GM12878 (cell line): Measurements from ENCODE around the gene PSMD14. TPM values are rescaled to one million over a fixed set of nuclear protein-coding genes. Genes with fewer than 3 reads are reported as not detected.

Source experiments
- ATAC-seq: fragments of 200-7000 bp; cut with Tn5 transposase; 3 replicates; pipeline ENCODE4 v1.9.1; 2020; ENCODE audit warnings: mild to moderate bottlenecking, moderate library complexity
- BruUV-seq: library from RNA; stranded (reverse); fragments of 400-500 nt; replicated peaks from 2 replicates; lab custom pipeline; 2021; lab: Mats Ljungman, UMichigan
- CTCF ChIA-PET: fragments of 300-600 bp; sonication (Branson Sonifier 250); formaldehyde crosslinking; extraction: SDS; loops from one replicate; lab custom pipeline; 2021; ENCODE audit warnings: inconsistent platforms; lab: Yijun Ruan, JAX
- POLR2A ChIA-PET: fragments of 350-600 bp; formaldehyde crosslinking; extraction: SDS; loops from one replicate; lab custom pipeline; 2021; ENCODE audit warnings: inconsistent platforms; lab: Charles Lee
- RAD21 ChIA-PET: fragments of 300-600 bp; sonication (Branson Sonifier 250); formaldehyde crosslinking; loops from one replicate; lab custom pipeline; 2023; ENCODE audit warnings: antibody characterized with exemption; ENCODE audit not compliant: unreplicated experiment; lab: Charles Lee
- SMC1A ChIA-PET: fragments of 300-600 bp; sonication (Branson Sonifier 250); formaldehyde crosslinking; loops from one replicate; lab custom pipeline; 2023; ENCODE audit not compliant: unreplicated experiment, uncharacterized antibody; lab: Charles Lee
- DNase-seq: peaks from one replicate; pipeline ENCODE4 v3.0.0-alpha.2; 2011; ENCODE audit warnings: low read depth, low spot score
- FAIRE-seq: peaks from 3 replicates; lab custom pipeline; 2011; peaks lifted over from hg19 to GRCh38; lab: Jason Lieb, UNC
- H2AFZ ChIP-seq: 2 replicates; pipeline ENCODE4 v1.6.0; 2011; ENCODE audit warnings: low read depth, low read length, control low read depth; ENCODE audit not compliant: control insufficient read depth
- H3K27ac ChIP-seq: 2 replicates; pipeline ENCODE4 v1.5.1; 2011; ENCODE audit warnings: control low read depth; ENCODE audit not compliant: control insufficient read depth, insufficient read depth
- H3K27me3 ChIP-seq, 2 experiments: replicated peaks in 1 of 2; 2 replicates each; pipeline versions ENCODE4 v1.6.0 to v1.6.1; 2011; ENCODE audit warnings: low read length in 1 of 2; ENCODE audit not compliant: control insufficient read depth in 2 of 2, insufficient read depth in 2 of 2
- H3K36me3 ChIP-seq, 2 experiments: 2 replicates each; pipeline ENCODE4 v1.5.1; 2011; ENCODE audit warnings: low read length in 1 of 2; ENCODE audit not compliant: control insufficient read depth in 2 of 2, insufficient read depth in 2 of 2
- H3K4me1 ChIP-seq: 2 replicates; pipeline ENCODE4 v1.6.1; 2011; ENCODE audit warnings: mild to moderate bottlenecking, low read length, moderate library complexity, mixed read lengths; ENCODE audit not compliant: control insufficient read depth, insufficient read depth
- H3K4me2 ChIP-seq: 2 replicates; pipeline ENCODE4 v1.6.0; 2011; ENCODE audit warnings: control low read depth; ENCODE audit not compliant: control insufficient read depth, insufficient read depth
- H3K4me3 ChIP-seq: fragments of 200-600 bp; sonication (generic); 2 replicates; pipeline ENCODE4 v1.5.1; 2016
- H3K79me2 ChIP-seq: 2 replicates; pipeline ENCODE4 v1.6.0; 2011; ENCODE audit warnings: low read length; ENCODE audit not compliant: control insufficient read depth, insufficient read depth
- H3K9ac ChIP-seq: 2 replicates; pipeline ENCODE4 v1.8.0; 2011; ENCODE audit warnings: low read length, control low read depth, mixed read lengths; ENCODE audit not compliant: control insufficient read depth, insufficient read depth
- H3K9me3 ChIP-seq: replicated peaks from 3 replicates; pipeline ENCODE4 v1.5.1; 2011; ENCODE audit warnings: mild to moderate bottlenecking, low read length; ENCODE audit not compliant: control insufficient read depth, insufficient read depth
- H4K20me1 ChIP-seq: 2 replicates; pipeline ENCODE4 v1.6.0; 2011; ENCODE audit not compliant: control insufficient read depth, insufficient read depth
- ATF2 ChIP-seq: IDR thresholded peaks from 2 replicates; pipeline ENCODE4 v1.6.1; 2012; ENCODE audit warnings: low read length, inconsistent platforms
- BCL11A ChIP-seq: IDR thresholded peaks from 2 replicates; pipeline ENCODE4 v1.6.1; 2011; ENCODE audit warnings: low read depth, low read length
- BHLHE40 ChIP-seq, 2 experiments: fragments of 450-650 bp in 1 of 2; IDR thresholded peaks; 2 replicates each; pipeline ENCODE4 v1.6.1; 2011 to 2017; ENCODE audit warnings: low read depth in 2 of 2, borderline replicate concordance in 1 of 2, improper control_type of control experiment in 1 of 2, low read length in 1 of 2, mild to moderate bottlenecking in 1 of 2
- CHD4 ChIP-seq: fragments of 200-600 bp; sonication (generic); IDR thresholded peaks from 2 replicates; pipeline ENCODE4 v1.6.1; 2016; ENCODE audit warnings: mild to moderate bottlenecking
- E2F4 ChIP-seq: IDR thresholded peaks from 2 replicates; pipeline ENCODE4 v1.6.1; 2012; ENCODE audit warnings: low read depth, low read length, improper control_type of control experiment
- JUNB ChIP-seq: IDR thresholded peaks from 2 replicates; pipeline ENCODE4 v1.6.1; 2016; ENCODE audit warnings: antibody characterized with exemption, mild to moderate bottlenecking
- MAX ChIP-seq: IDR thresholded peaks from 2 replicates; pipeline ENCODE4 v1.6.1; 2012; ENCODE audit warnings: low read depth, low read length, improper control_type of control experiment
- MEF2A ChIP-seq: IDR thresholded peaks from 2 replicates; pipeline ENCODE4 v1.6.1; 2011; ENCODE audit warnings: low read depth, mild to moderate bottlenecking, low read length, moderate library complexity; ENCODE audit not compliant: insufficient read depth
- MTA2 ChIP-seq: fragments of 450-650 bp; IDR thresholded peaks from 2 replicates; pipeline ENCODE4 v1.6.1; 2016; ENCODE audit warnings: low read depth, mild to moderate bottlenecking, moderate library complexity
- NFIC ChIP-seq: IDR thresholded peaks from 2 replicates; pipeline ENCODE4 v1.6.1; 2012; ENCODE audit warnings: low read depth, mild to moderate bottlenecking, inconsistent platforms, low read length, moderate library complexity
- RAD51 ChIP-seq: fragments of 450-650 bp; IDR thresholded peaks from 2 replicates; pipeline ENCODE4 v1.6.1; 2016; ENCODE audit warnings: moderate library complexity, mild to moderate bottlenecking, inconsistent platforms
- RELA ChIP-seq: fragments of 450-650 bp; IDR thresholded peaks from 2 replicates; pipeline ENCODE4 v1.8.0; 2014; ENCODE audit warnings: borderline replicate concordance; ENCODE audit not compliant: partially characterized antibody
- RELB ChIP-seq: fragments of 450-650 bp; IDR thresholded peaks from 2 replicates; pipeline ENCODE4 v1.6.1; 2017; ENCODE audit warnings: low read depth, mild to moderate bottlenecking, moderate library complexity
- RUNX3 ChIP-seq: IDR thresholded peaks from 2 replicates; pipeline ENCODE4 v1.6.1; 2012; ENCODE audit warnings: low read length, inconsistent platforms
- SPI1 ChIP-seq: IDR thresholded peaks from 2 replicates; pipeline ENCODE4 v1.6.1; 2011; ENCODE audit warnings: low read depth, mild to moderate bottlenecking, low read length, moderate library complexity, borderline replicate concordance; ENCODE audit not compliant: insufficient read depth
- TCF7 ChIP-seq: IDR thresholded peaks from 2 replicates; pipeline ENCODE4 v1.6.1; 2014; ENCODE audit warnings: antibody characterized with exemption, borderline replicate concordance
- WRNIP1 ChIP-seq: IDR thresholded peaks from 2 replicates; pipeline ENCODE4 v1.6.1; 2011; ENCODE audit warnings: low read depth, low read length, improper control_type of control experiment, borderline replicate concordance
- YY1 ChIP-seq: IDR thresholded peaks from 2 replicates; pipeline ENCODE4 v1.6.1; 2011; ENCODE audit warnings: low read depth, mild to moderate bottlenecking, low read length
- ZNF217 ChIP-seq: fragments of 450-650 bp; IDR thresholded peaks from 2 replicates; pipeline ENCODE4 v1.6.1; 2017; ENCODE audit warnings: antibody characterized with exemption, mild to moderate bottlenecking
- WGBS: methylation state at CpG from one replicate; pipeline ENCODE4 v1.1.6; 2016; ENCODE audit warnings: low lambda C conversion rate; ENCODE audit not compliant: insufficient replicate concordance, insufficient coverage; ENCODE audit errors: missing lambda C conversion rate; 5-methylcytosine and 5-hydroxymethylcytosine counted together
- in situ Hi-C: fragments of 300-500 bp; cut with MboI; formaldehyde crosslinking; loops from 9 replicates; pipeline ENCODE4 v1.14.3; 2018; ENCODE audit warnings: mixed read lengths
- intact Hi-C: fragments of 100-400 bp; cut with micrococcal nuclease; formaldehyde crosslinking; loops from one replicate; pipeline ENCODE4 v1.14.2; 2022; ENCODE audit not compliant: unreplicated experiment
- polyA plus RNA-seq, 11 experiments: library from polyadenylated mRNA; depleted of rRNA in 4 of 11; unstranded in 6 of 11; stranded (reverse) in 5 of 11; fragments of >200 nt; fragmentation: Nextera tagmentation in 4 of 11; fragmentation: Illumina TruSeq in 1 of 11; extraction: Ambion mirVana in 4 of 11; extraction: Trizol in 1 of 11; gene quantifications; 1 replicate in 1 of 11; 2 replicates in 10 of 11; pipeline versions ENCODE4 v1.2.1 to v1.2.3, GENCODE V29; 2011 to 2016; ENCODE audit warnings: inconsistent platforms in 2 of 11, missing spikeins in 2 of 11, low read depth in 1 of 11
- total RNA-seq, 4 experiments: library from RNA; depleted of rRNA in 3 of 4; stranded (reverse); fragments of >200 nt in 3 of 4; fragmentation: Illumina TruSeq in 1 of 4; extraction: Trizol in 1 of 4; gene quantifications; 2 replicates each; pipeline versions ENCODE4 v1.2.1 to v1.2.3, GENCODE V29; 2013 to 2021

The PSMD14 gene
- total and polyA plus RNA-seq, 10 of the 15 experiments (the other 5 are each of a cell fraction or from before 2014, with no cell fraction given) = 70.5 to 253 (median 127) TPM

- TF ChIP-seq SPI1 (peak; percentile 73), TCF7 (0 out of 2 replicates have a peak, but pooled peaks have one; percentile 16), YY1 (no peak), RAD51 (no peak), MTA2 (peak; percentile 25; the same call in 1 of the 2 replicates), JUNB (peak; percentile 29; the same call in 1 of the 2 replicates), RUNX3 (peak; percentile 70), E2F4 (no peak), ATF2 (0 out of 2 replicates have a peak, but pooled peaks have one; percentile 27), MEF2A (peak; percentile 74; the same call in 1 of the 2 replicates), RELA (no peak), MAX (no peak), NFIC (peak; percentile 49; the same call in 1 of the 2 replicates), BCL11A (0 out of 2 replicates have a peak, but pooled peaks have one; percentile 23), WRNIP1 (no peak), BHLHE40 (IDR thresholded peaks at IDR 0.05; ENCODE audit: borderline replicate concordance in 1 of 2, low read depth in 2 of 2, low read length in 1 of 2) (peak; percentile 23 to 25; a peak in 2 of 4 replicates), RELB (0 out of 2 replicates have a peak, but pooled peaks have one; percentile 15), CHD4 (no peak), ZNF217 (peak; percentile 61; the same call in 1 of the 2 replicates)
- H2AFZ ChIP-seq = peak overlapping the region; percentile 30; the same call in 1 of the 2 replicates
- no peaks in the 10 kb centered on the region for H3K9me3 ChIP-seq
- RAD21 ChIA-PET = interaction anchor here (1.3 to 2.9 kb wide), 3 partner anchors 10 to 81 kb away, joined by 3 to 8 read pairs (median 4); partner anchors contain the start of gene PSMD14
- peak overlapping the region; percentile 23; the same call in 1 of the 2 replicates for H3K4me3 ChIP-seq
- no TSS peak for BruUV-seq
- in situ Hi-C loops = loop anchor here (25.0 kb wide), 1 partner anchor 924 kb away; the partner anchor contains the start of gene IFIH1
- SMC1A ChIA-PET = interaction anchor here (0.9 to 4.0 kb wide), 6 partner anchors 8 to 558 kb away, joined by 3 to 12 read pairs (median 4); partner anchors contain the start of gene PSMD14
- WGBS = 0% methylated on average over 2 of the region's 2 CpGs
- FAIRE-seq = no peak
- CTCF ChIA-PET = interaction anchor here (0.9 to 3.0 kb wide), 4 partner anchors 12 to 199 kb away, joined by 3 to 10 read pairs (median 3); no protein-coding TSS in a partner anchor
- H3K27me3 ChIP-seq = no peaks in the 10 kb centered on the region
- POLR2A ChIA-PET = interaction anchor here (2.6 kb wide), 1 partner anchor 80 kb away, joined by 11 read pairs; the partner anchor contains the start of gene PSMD14
- H3K9ac ChIP-seq = peak overlapping the region; percentile 46
- H3K4me2 ChIP-seq = peak overlapping the region; percentile 76
- DNase-seq = no peak
- H3K79me2 ChIP-seq = peaks cover 2% of the 10 kb centered on the region; the same call in 1 of the 2 replicates
- intact Hi-C loops = loop anchor here (5.0 to 10.0 kb wide), 5 partner anchors 81 to 927 kb away; partner anchors contain the start of genes IFIH1, PSMD14 and TANK
- peak overlapping the region; percentile 78 for H3K27ac ChIP-seq
- H3K4me1 ChIP-seq = peaks cover 55% of the 10 kb centered on the region
- no peak for ATAC-seq
- H3K36me3 ChIP-seq = peaks cover 0 to 9% of the 10 kb centered on the region in 2 experiments; a peak in 3 of 4 replicates
- H4K20me1 ChIP-seq = no peaks in the 10 kb centered on the region
These were observed 80.0 kb downstream of the PSMD14 start for GRCh38 chr2:161388146-161388779.
